ENCODE data around the gene ASPSCR1. TPM values are rescaled to one million over a fixed set of nuclear protein-coding genes. Genes with fewer than 3 reads are reported as not detected.

Gene ASPSCR1
- total and polyA plus RNA-seq, 2 of the 4 experiments (the other 2 are of a cell fraction) = 7.2 to 17.2 TPM

DNA sequence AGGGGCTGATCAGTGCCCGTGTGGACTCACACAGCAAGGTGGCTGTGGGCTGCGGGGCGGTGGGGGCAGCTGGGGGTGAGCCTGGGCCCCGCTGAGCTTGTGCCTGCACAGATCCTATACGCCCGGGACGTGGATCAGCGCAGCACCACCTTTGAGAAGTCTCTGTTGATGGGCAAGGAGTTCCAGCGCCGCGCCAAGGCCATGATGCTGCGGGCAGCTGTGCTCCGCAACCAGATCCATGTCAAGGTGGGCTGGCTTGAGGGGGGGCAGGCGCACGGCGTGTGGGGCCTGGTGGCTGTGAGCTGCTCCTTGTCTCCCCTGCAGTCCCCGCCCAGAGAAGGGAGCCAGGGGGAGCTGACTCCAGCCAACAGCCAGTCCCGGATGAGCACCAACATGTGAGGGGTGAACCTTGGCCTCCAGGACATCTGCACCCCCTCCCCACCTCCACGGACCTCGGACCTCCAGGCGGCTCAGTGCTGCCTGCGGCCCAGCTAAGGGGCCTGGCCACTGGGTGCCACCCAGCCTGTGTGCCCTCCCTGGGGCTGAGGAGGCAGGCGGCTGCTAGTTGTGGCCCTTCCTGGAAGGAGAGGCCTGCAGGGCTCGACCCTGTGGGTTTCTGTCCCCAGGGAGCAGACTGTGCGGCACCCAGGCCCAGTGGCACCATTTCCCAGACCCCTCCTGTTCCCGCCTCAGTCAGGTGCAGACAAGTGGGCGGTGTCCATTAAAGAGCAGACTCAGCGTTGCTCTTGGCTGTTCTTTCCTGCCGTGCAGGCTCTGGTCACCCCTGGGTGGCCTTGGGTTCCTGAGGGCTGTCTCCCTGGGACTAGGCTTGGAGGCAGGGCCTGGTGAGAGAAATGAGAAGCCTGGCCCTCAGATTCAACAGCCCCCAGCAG, 79.5 kb downstream of the ASPSCR1 start (continued):
- no peak for TF ChIP-seq CHD1 (IDR thresholded peaks at IDR 0.05; ENCODE audit: low read depth, low read length)

DNA sequence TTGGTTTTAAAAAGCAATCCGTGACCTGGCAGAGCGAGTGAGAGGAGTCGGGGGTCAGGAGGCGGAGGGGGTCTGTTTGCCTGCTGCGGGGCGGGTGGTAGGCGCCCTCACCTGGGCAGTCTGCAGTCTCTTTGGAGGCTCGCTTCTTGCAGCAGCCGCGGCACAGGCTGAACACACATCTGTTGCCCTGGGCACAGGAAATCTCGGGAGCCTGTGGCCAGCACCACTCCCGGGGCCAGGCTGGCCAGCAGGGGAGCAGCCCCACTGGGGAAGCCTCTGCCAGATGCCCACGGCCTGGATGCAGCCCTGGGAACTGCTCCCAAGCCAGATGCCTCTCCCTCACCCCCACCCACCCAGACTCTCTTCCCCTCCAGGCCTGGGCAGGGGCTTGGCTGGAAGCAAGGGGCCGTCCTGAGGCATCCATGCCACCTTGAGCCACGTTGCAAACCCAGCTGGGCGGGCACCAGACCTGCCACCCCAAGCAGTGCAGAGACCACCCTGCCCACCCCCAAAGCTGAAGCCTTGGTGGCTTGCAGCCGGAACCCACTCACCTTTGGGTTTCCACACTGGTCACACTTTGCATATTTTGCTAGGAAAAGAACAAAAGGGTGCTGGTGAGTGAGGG, 80.9 kb downstream of the ASPSCR1 start:
- ChIA-PET POLR2A (ENCODE audit: unreplicated experiment) (no interaction called here), CTCF (no interaction called here)
- H3K36me3 ChIP-seq (ENCODE audit: control insufficient read depth, insufficient read depth, low read length) = peaks cover 83% of the 10 kb centered on the region

More for the DNA sequence above, 80.9 kb downstream of the ASPSCR1 start:
- no peak overlapping the region for H3K56ac ChIP-seq (ENCODE audit: extremely low read depth, insufficient read depth, low read length)
- no peak overlapping the region for H3K9ac ChIP-seq (ENCODE audit: low read depth, low read length)
- no peak overlapping the region for H2BK15ac ChIP-seq (ENCODE audit: low read depth, low read length)
- H3K79me1 ChIP-seq (ENCODE audit: low read depth in 1 of 2, low read length in 2 of 2) = peaks cover 11 to 21% of the 10 kb centered on the region in 2 experiments
- H2AK9ac ChIP-seq (replicated peaks; ENCODE audit: low read depth, low read length, poor library complexity) = no peak overlapping the region
- DNase-seq (no peak), ATAC-seq (ENCODE audit: low read depth) (no peak)
- H3K4ac ChIP-seq (ENCODE audit: low read depth, low read length) = no peak overlapping the region
- H3K9me1 ChIP-seq (ENCODE audit: insufficient read depth, low read length) = no peaks in the 10 kb centered on the region
- H3K14ac ChIP-seq (replicated peaks; ENCODE audit: low read depth, low read length) = no peak overlapping the region
- H3K27ac ChIP-seq (ENCODE audit: insufficient read depth, low read length) = no peak overlapping the region
- H4K8ac ChIP-seq (ENCODE audit: low read depth in 2 of 2, low read length in 2 of 2) = no peak overlapping the region
- H2BK20ac ChIP-seq (ENCODE audit: low read depth, low read length) = no peak overlapping the region
- intact Hi-C loops (cut with micrococcal nuclease) (no loop called here), in situ Hi-C loops (cut with MboI; ENCODE audit: low sequenced_read_pairs) (no loop called here), dilution Hi-C loops (cut with HindIII; ENCODE audit: low sequenced_read_pairs, unreplicated experiment) (no loop called here)
- no peaks in the 10 kb centered on the region for H3K9me3 ChIP-seq (ENCODE audit: control insufficient read depth, insufficient read depth, low read length)
- no peak overlapping the region for H2AFZ ChIP-seq (replicated peaks; ENCODE audit: low read length, poor library complexity)
- H2BK5ac ChIP-seq (ENCODE audit: low read depth, low read length, poor library complexity, severe bottlenecking) = no peak overlapping the region
- BruUV-seq (replicated peaks) = no TSS peak
- H3K4me1 ChIP-seq (ENCODE audit: control insufficient read depth, insufficient read depth, low read length) = peaks cover 1% of the 10 kb centered on the region; the same call in 1 of the 2 replicates
- 86% methylated on average over 13 of the region's 17 CpGs; no CpG with 5 or more reads in 1 of the 2 experiments for WGBS, 2 experiments (ENCODE audit: extremely low coverage in 2 of 2, insufficient read length in 1 of 2)
- H3K27me3 ChIP-seq (ENCODE audit: control insufficient read depth, insufficient read depth, low read length) = no peaks in the 10 kb centered on the region
- no peak overlapping the region for H3K18ac ChIP-seq (ENCODE audit: low read depth, low read length)
- H4K20me1 ChIP-seq (ENCODE audit: insufficient read depth, low read length) = no peaks in the 10 kb centered on the region; the same call in none of the 2 replicates
- H3K4me3 ChIP-seq (ENCODE audit: insufficient read depth, low read depth, low read length) = no peak overlapping the region
- no peak overlapping the region for H4K91ac ChIP-seq (ENCODE audit: insufficient read depth, low read depth, low read length)
- H2BK120ac ChIP-seq (ENCODE audit: low read depth, low read length) = no peak overlapping the region
- no peak overlapping the region for H4K5ac ChIP-seq (ENCODE audit: low read depth, low read length)
- no peak for TF ChIP-seq MAFK (IDR thresholded peaks at IDR 0.05; ENCODE audit: low read depth, low read length)
- TF ChIP-seq POLR2A (IDR thresholded peaks at IDR 0.05; ENCODE audit: low read depth, low read length) = no peak
- H3K4me2 ChIP-seq (ENCODE audit: low read depth, low read length) = no peak overlapping the region
- H2AK5ac ChIP-seq (ENCODE audit: low read depth, low read length) = no peak overlapping the region
- no peak overlapping the region for H3K23ac ChIP-seq (ENCODE audit: low read depth, low read length)
